GM19455 (cell line): ENCODE measurements around the gene CA7.

Experiments used
- ATAC-seq: cut with Tn5 transposase; IDR thresholded peaks from one replicate; pipeline ENCODE4 v1.9.1; 2021; ENCODE audit not compliant: unreplicated experiment

CA7 gene

GRCh38 chr16:66872943-66873684 is 28.9 kb downstream of the CA7 start:
- peak; percentile 83 for ATAC-seq

GRCh38 chr16:66873685-66874055 is 29.5 kb downstream of the CA7 start:
- ATAC-seq = no peak

- no peak for ATAC-seq
Observed at GRCh38 chr16:66874079-66874775, 30.0 kb downstream of the CA7 start.

DNA sequence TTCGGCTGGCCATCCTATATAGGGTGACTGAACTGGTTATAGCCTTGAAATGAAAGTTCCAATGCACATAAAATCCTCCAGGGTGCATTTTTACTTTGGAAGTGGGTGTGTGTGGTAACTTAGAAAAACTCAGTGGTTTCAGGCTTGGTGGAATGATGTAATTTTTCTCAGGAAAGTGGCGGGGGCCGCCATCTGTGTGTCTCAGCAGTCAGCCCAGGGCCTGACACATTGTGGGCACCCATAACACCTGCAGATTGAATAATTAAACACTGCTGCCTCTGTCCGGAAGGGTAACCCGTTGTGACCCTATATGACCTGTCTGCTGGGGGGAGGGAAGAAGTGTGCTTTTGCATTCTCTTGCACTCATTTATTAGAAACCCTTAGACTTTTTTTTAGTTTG is 33.9 kb downstream of the CA7 start:
- ATAC-seq = no peak

GRCh38 chr16:66880288-66881013 is 36.2 kb downstream of the CA7 start, which contains the start of gene PDP2:
Gene PDP2 (plus strand): TSS chr16:66880515. CDS start chr16:66884285, 3,770 bp downstream.
- ATAC-seq = peak; percentile 94

DNA sequence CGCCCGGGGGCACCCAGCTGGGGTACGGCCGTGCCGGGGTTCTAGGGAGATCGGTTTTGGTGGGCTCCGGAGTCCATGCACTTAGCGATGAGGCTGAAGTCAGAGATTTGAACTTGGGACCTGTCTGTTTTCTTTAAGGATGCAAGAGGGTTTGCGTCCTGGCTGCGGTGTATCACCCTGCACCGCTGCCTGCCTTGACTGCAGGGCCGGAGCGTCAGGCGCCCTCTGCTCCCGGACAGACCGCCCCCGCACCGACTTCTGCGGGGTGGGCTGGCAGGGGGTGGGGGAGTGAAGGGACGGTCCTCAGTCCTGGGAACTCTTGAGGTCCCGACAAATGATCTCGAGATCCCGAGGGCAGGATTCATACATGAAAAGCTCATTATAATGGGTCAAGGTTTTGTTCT is 36.8 kb downstream of the CA7 start:
- no peak for ATAC-seq

GRCh38 chr16:66881560-66881959 is 37.3 kb downstream of the CA7 start:
- no peak for ATAC-seq

GRCh38 chr16:66881964-66882508 is 37.8 kb downstream of the CA7 start:
- no peak for ATAC-seq

DNA sequence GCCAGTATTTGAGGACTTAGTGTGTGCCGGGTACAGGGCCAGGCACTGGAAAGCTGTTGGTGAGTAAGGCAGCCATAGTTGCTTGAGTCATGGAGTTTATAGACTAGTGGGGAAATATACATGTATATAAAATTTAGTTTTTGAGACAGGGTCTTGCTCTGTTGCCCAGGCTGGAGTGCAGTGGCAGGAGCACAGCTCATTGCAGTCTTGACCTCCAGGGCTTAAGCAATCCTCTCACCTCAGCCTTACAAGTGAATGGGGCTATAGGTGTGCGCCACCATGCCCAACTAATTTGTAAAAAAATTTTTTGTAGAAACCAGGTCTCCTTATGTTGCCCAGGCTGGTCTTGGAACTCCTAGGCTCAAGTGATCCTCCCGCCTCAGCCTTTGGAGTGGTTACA is 38.5 kb downstream of the CA7 start:
- ATAC-seq = no peak

GRCh38 chr16:66885491-66885890 is 41.3 kb downstream of the CA7 start:
- no peak for ATAC-seq

GRCh38 chr16:66886321-66886720 is 42.1 kb downstream of the CA7 start:
- ATAC-seq = no peak

DNA sequence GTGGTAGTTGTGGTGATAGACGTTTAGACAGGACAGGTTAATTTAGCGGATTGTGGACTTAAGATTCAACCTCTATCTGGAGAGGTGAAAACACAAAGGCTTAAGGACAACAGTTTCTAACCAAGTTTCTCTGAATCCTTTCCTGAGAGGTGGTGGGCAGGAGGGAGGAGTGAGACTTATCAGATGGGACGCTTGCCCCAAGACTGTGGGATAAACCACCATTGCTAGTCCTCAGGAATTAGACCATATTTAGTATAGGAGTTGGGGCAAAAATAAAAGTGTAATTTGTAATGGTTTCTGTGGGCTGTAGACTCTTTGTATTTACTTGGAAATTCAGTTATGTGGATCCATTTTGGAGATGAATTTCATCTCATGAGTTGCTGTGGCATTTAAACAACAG is 42.7 kb downstream of the CA7 start:
- no peak for ATAC-seq

- no peak for ATAC-seq
Observed at GRCh38 chr16:66888647-66889615, 44.7 kb downstream of the CA7 start.

DNA sequence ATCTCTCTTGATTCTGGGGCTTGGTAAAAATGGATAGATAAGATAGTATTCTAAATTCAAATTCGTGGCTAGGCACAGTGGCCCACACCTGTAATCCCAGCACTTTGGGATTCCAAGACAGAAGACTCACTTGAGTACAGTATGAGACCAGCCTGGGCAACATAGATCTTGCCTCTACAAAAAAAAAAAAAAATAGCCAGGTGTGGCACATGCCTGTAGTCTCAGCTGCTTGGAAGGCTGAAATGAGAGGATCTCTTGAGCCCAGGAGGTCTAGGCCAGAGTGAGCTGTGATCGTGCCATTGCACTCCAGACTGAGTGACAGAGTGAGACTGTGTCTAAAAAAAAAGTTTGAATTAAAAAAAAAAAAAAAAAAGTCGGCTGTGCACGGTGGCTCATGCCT is 45.4 kb downstream of the CA7 start:
- no peak for ATAC-seq

- no peak for ATAC-seq
Observed at GRCh38 chr16:66890799-66891198, 46.6 kb downstream of the CA7 start.

GRCh38 chr16:66891360-66891759 is 47.1 kb downstream of the CA7 start:
- ATAC-seq = no peak

GRCh38 chr16:66891797-66892196 is 47.6 kb downstream of the CA7 start:
- ATAC-seq = no peak

GRCh38 chr16:66894055-66894454 is 49.8 kb downstream of the CA7 start:
- ATAC-seq = no peak

- no peak for ATAC-seq
Observed at GRCh38 chr16:66894948-66895688, 50.9 kb downstream of the CA7 start.

- ATAC-seq = no peak
Observed at GRCh38 chr16:66895689-66895979, 51.4 kb downstream of the CA7 start.
